SK-N-MC (cell line): Measurements from ENCODE around the gene LUM.
"Not testable (repeated sequence)": the region's sequence is repeated elsewhere in the genome, so short reads cannot be mapped to it uniquely, and the experiment has no call there.

Experiments used
- DNase-seq: peaks from one replicate; pipeline ENCODE4 v3.0.0-alpha.2; 2011; ENCODE audit warnings: low read depth, low spot score
- H3K27ac ChIP-seq: fragments of 200-600 bp; sonication (generic); 2 replicates; pipeline ENCODE4 v1.5.1; 2016; ENCODE audit warnings: mixed run types
- H3K36me3 ChIP-seq: fragments of 200-600 bp; sonication (generic); 2 replicates; pipeline ENCODE4 v1.6.1; 2017; ENCODE audit warnings: antibody characterized with exemption, low read length, mixed read lengths; ENCODE audit not compliant: insufficient read depth
- H3K4me3 ChIP-seq: fragments of 200-600 bp; sonication (generic); 2 replicates; pipeline ENCODE4 v1.5.1; 2016
- H3K9ac ChIP-seq: fragments of 200-600 bp; sonication (generic); 2 replicates; pipeline ENCODE4 v1.8.0; 2017; ENCODE audit warnings: mixed run types, mixed read lengths; ENCODE audit not compliant: insufficient read length
- H3K9me3 ChIP-seq: fragments of 200-600 bp; sonication (generic); 2 replicates; pipeline ENCODE4 v1.6.1; 2017; ENCODE audit warnings: low read depth, mild to moderate bottlenecking, antibody characterized with exemption, low read length, moderate library complexity, mixed read lengths
- EZH2 ChIP-seq: fragments of 200-600 bp; sonication (generic); IDR thresholded peaks from one replicate; pipeline ENCODE4 v1.6.1; 2017; ENCODE audit warnings: antibody characterized with exemption
- FOXP2 ChIP-seq: optimal IDR thresholded peaks from 2 replicates; pipeline ENCODE3; 2011; ENCODE audit warnings: mild to moderate bottlenecking, moderate library complexity; ENCODE audit not compliant: insufficient read depth; ENCODE audit errors: extremely low read length, control extremely low read depth
- POLR2AphosphoS5 ChIP-seq: IDR thresholded peaks from 2 replicates; pipeline ENCODE4 v1.6.1; 2012; ENCODE audit warnings: mild to moderate bottlenecking, low read depth, low read length, borderline replicate concordance

The LUM gene

DNA sequence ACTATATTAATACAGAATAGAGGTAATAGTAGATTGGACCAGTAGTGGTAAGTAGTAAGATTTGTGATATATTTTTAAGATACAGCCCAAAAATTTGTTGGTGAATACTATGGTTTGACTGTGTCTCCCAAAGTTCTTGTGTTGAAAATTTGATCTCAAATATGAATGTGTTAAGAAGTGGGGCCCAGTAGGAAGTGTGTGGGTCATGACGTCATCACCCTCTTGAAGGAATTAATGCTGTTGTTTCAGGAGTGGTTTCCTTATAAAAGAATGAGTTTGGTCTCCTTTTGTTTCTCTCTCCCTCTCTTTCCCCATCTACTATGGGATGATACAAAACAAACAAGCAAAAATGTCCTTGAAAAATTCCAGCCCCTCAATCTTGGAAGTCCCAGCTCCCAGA, 16.3 kb downstream of the LUM start:
- no peak for DNase-seq
- Histone ChIP-seq H3K9me3 (peaks cover 6% of the 10 kb centered on the region; the same call in 1 of the 2 replicates), H3K9ac (no peak overlapping the region), H3K27ac (no peak overlapping the region), H3K36me3 (no peaks in the 10 kb centered on the region), H3K4me3 (no peak overlapping the region)
- no peak for TF ChIP-seq FOXP2
- no peak for TF ChIP-seq EZH2
- no peak for TF ChIP-seq POLR2AphosphoS5

GRCh38 chr12:91094032-91094662, 17.1 kb downstream of the LUM start:
- TF ChIP-seq FOXP2 (no peak), POLR2AphosphoS5 (no peak), EZH2 (no peak)
- no peak overlapping the region for H3K9ac ChIP-seq
- no peak for DNase-seq
- H3K4me3 ChIP-seq: no peak overlapping the region
- H3K36me3 ChIP-seq: no peaks in the 10 kb centered on the region
- peaks cover 10% of the 10 kb centered on the region; the same call in 1 of the 2 replicates for H3K9me3 ChIP-seq
- H3K27ac ChIP-seq: no peak overlapping the region

- no peak overlapping the region for H3K9ac ChIP-seq
- H3K36me3 ChIP-seq: no peaks in the 10 kb centered on the region
Measured at GRCh38 chr12:91093341-91093740, 18.0 kb downstream of the LUM start.

GRCh38 chr12:91091916-91092715, 19.2 kb downstream of the LUM start:
- no peak for DNase-seq
- Histone ChIP-seq H3K36me3 (no peaks in the 10 kb centered on the region), H3K9me3 (peaks cover 10% of the 10 kb centered on the region; the same call in 1 of the 2 replicates), H3K4me3 (no peak overlapping the region), H3K27ac (no peak overlapping the region), H3K9ac (no peak overlapping the region)
- TF ChIP-seq EZH2 (no peak), FOXP2 (no peak), POLR2AphosphoS5 (no peak)

More at GRCh38 chr12:91093341-91093740, 18.0 kb downstream of the LUM start:
- TF ChIP-seq FOXP2 (no peak), POLR2AphosphoS5 (no peak), EZH2 (no peak)
- H3K27ac ChIP-seq: no peak overlapping the region
- peaks cover 10% of the 10 kb centered on the region; the same call in 1 of the 2 replicates for H3K9me3 ChIP-seq
- DNase-seq: no peak
- no peak overlapping the region for H3K4me3 ChIP-seq

- DNase-seq, H3K9me3 ChIP-seq, H3K36me3 ChIP-seq, H3K9ac ChIP-seq, H3K4me3 ChIP-seq, H3K27ac ChIP-seq: not testable (repeated sequence)
Measured at GRCh38 chr12:91089953-91090352, 21.3 kb downstream of the LUM start.

GRCh38 chr12:91080041-91080440, 31.3 kb downstream of the LUM start:
- Histone ChIP-seq H3K9ac (no peak overlapping the region), H3K36me3 (no peaks in the 10 kb centered on the region), H3K27ac (no peak overlapping the region), H3K4me3 (no peak overlapping the region), H3K9me3 (no peaks in the 10 kb centered on the region)
- DNase-seq: no peak
- no peak for TF ChIP-seq POLR2AphosphoS5
- no peak for TF ChIP-seq EZH2
- no peak for TF ChIP-seq FOXP2

GRCh38 chr12:91078501-91078900, 32.8 kb downstream of the LUM start:
- Histone ChIP-seq H3K9me3 (no peaks in the 10 kb centered on the region), H3K4me3 (no peak overlapping the region), H3K27ac (no peak overlapping the region), H3K9ac (no peak overlapping the region), H3K36me3 (no peaks in the 10 kb centered on the region)
- no peak for DNase-seq
- no peak for TF ChIP-seq EZH2
- no peak for TF ChIP-seq POLR2AphosphoS5
- no peak for TF ChIP-seq FOXP2

- no peak overlapping the region for H3K4me3 ChIP-seq
- no peak for DNase-seq
- no peak overlapping the region for H3K9ac ChIP-seq
- no peak for TF ChIP-seq FOXP2
- no peak for TF ChIP-seq POLR2AphosphoS5
- TF ChIP-seq EZH2: no peak
- H3K9me3 ChIP-seq: no peaks in the 10 kb centered on the region
- no peak overlapping the region for H3K27ac ChIP-seq
- no peaks in the 10 kb centered on the region for H3K36me3 ChIP-seq
Measured at GRCh38 chr12:91077228-91077954, 33.9 kb downstream of the LUM start.
